Progenitor cell of endocrine pancreas (in vitro differentiated cells): ENCODE data around the gene MAPT. TPM values are rescaled to one million over a fixed set of nuclear protein-coding genes. Genes with fewer than 3 reads are reported as not detected.
A peak's percentile ranks its signal among the peaks of the same experiment; 100 is the strongest.
"Not testable (repeated sequence)": the region's sequence is repeated elsewhere in the genome, so short reads cannot be mapped to it uniquely, and the experiment has no call there.

Experiments
- DNase-seq: peaks from one replicate; pipeline ENCODE4 v3.0.0; 2021; ENCODE audit warnings: low spot score; ENCODE audit not compliant: unreplicated experiment
- H3K27ac Mint-ChIP-seq: 2 replicates; pipeline ENCODE4 v1.8.0; 2021; ENCODE audit warnings: mild to moderate bottlenecking, moderate library complexity, mixed read lengths
- H3K27me3 Mint-ChIP-seq: 2 replicates; pipeline ENCODE4 v1.8.0; 2021; ENCODE audit warnings: mixed read lengths
- H3K36me3 Mint-ChIP-seq: 2 replicates; pipeline ENCODE4 v1.8.0; 2022; ENCODE audit warnings: mixed read lengths; ENCODE audit not compliant: insufficient read depth
- H3K4me1 Mint-ChIP-seq: 2 replicates; pipeline ENCODE4 v1.8.0; 2021; ENCODE audit warnings: low read depth, mixed read lengths
- H3K4me3 Mint-ChIP-seq: 2 replicates; pipeline ENCODE4 v1.8.0; 2021; ENCODE audit warnings: low read depth, mild to moderate bottlenecking, moderate library complexity, mixed read lengths
- H3K9me3 Mint-ChIP-seq: 2 replicates; pipeline ENCODE4 v1.8.0; 2021; ENCODE audit warnings: low read depth, mixed read lengths
- CTCF ChIP-seq: fragments of 200-600 bp; sonication (generic); IDR thresholded peaks from one replicate; pipeline ENCODE4 v1.5.0; 2021; ENCODE audit warnings: antibody characterized with exemption, mild to moderate bottlenecking; ENCODE audit not compliant: unreplicated experiment
- total RNA-seq: library from RNA; stranded (reverse); gene quantifications from 2 replicates; pipeline ENCODE4 v1.2.1, GENCODE V29; 2021

The MAPT gene
- total RNA-seq, 1 donor from 2014 or later, result 2.5 TPM

GRCh38 chr17:46020998-46021397 lies 126.6 kb downstream of the MAPT start:
- Mint-ChIP-seq H3K4me3 (no peak overlapping the region), H3K4me1 (peaks cover 3% of the 10 kb centered on the region), H3K36me3 (peaks cover 17% of the 10 kb centered on the region), H3K27me3 (no peaks in the 10 kb centered on the region), H3K9me3 (no peaks in the 10 kb centered on the region), H3K27ac (no peak overlapping the region)
- no peak for DNase-seq
- no peak for TF ChIP-seq CTCF

- not testable (repeated sequence) for H3K27me3 Mint-ChIP-seq, H3K27ac Mint-ChIP-seq
Measured at GRCh38 chr17:46023366-46023765, 129.0 kb downstream of the MAPT start.

GRCh38 chr17:46023783-46024388 lies 129.5 kb downstream of the MAPT start:
- H3K36me3 Mint-ChIP-seq, result peaks cover 19% of the 10 kb centered on the region
- no peak overlapping the region for H3K4me3 Mint-ChIP-seq
- H3K27me3 Mint-ChIP-seq, result no peaks in the 10 kb centered on the region
- no peaks in the 10 kb centered on the region for H3K9me3 Mint-ChIP-seq
- DNase-seq, result no peak
- TF ChIP-seq CTCF, result no peak
- no peak overlapping the region for H3K27ac Mint-ChIP-seq
- peaks cover 5% of the 10 kb centered on the region for H3K4me1 Mint-ChIP-seq

More at GRCh38 chr17:46023366-46023765, 129.0 kb downstream of the MAPT start:
- not testable (repeated sequence) for H3K4me1 Mint-ChIP-seq, H3K9me3 Mint-ChIP-seq, H3K4me3 Mint-ChIP-seq, DNase-seq
- H3K36me3 Mint-ChIP-seq, result peaks cover 19% of the 10 kb centered on the region

- Mint-ChIP-seq H3K9me3 (no peaks in the 10 kb centered on the region), H3K27ac (no peak overlapping the region), H3K36me3 (peaks cover 22% of the 10 kb centered on the region), H3K4me1 (peaks cover 5% of the 10 kb centered on the region), H3K27me3 (no peaks in the 10 kb centered on the region), H3K4me3 (no peak overlapping the region)
- no peak for DNase-seq
- no peak for TF ChIP-seq CTCF
Measured at GRCh38 chr17:46024590-46024989, 130.2 kb downstream of the MAPT start.

GRCh38 chr17:46025060-46025459 lies 130.7 kb downstream of the MAPT start:
- Mint-ChIP-seq H3K36me3 (peaks cover 23% of the 10 kb centered on the region), H3K4me1 (peaks cover 5% of the 10 kb centered on the region), H3K4me3 (no peak overlapping the region), H3K27me3 (no peaks in the 10 kb centered on the region), H3K27ac (peak overlapping the region; percentile 41), H3K9me3 (no peaks in the 10 kb centered on the region)
- DNase-seq, result no peak
- no peak for TF ChIP-seq CTCF

GRCh38 chr17:46025510-46026165 lies 131.3 kb downstream of the MAPT start:
- H3K36me3 Mint-ChIP-seq, result peaks cover 29% of the 10 kb centered on the region
- H3K4me3 Mint-ChIP-seq, result no peak overlapping the region
- TF ChIP-seq CTCF, result no peak
- no peaks in the 10 kb centered on the region for H3K9me3 Mint-ChIP-seq
- H3K27me3 Mint-ChIP-seq, result no peaks in the 10 kb centered on the region
- no peak for DNase-seq
- H3K4me1 Mint-ChIP-seq, result peaks cover 5% of the 10 kb centered on the region
- H3K27ac Mint-ChIP-seq, result peak overlapping the region; percentile 62
